Stimulated activated CD8-positive, alpha-beta memory T cell treated with anti-CD3 and anti-CD28 coated beads, Interleukin-7, amount 100 ng/mL, for 4 hours (primary cell): ENCODE measurements around the gene COL23A1.
"Not testable (repeated sequence)": the region's sequence is repeated elsewhere in the genome, so short reads cannot be mapped to it uniquely, and the experiment has no call there.

Experiments
- DNase-seq, 2 donors: peaks; one replicate each; pipeline ENCODE4 v3.0.0-alpha.2; 2020; ENCODE audit warnings: low read depth in 2 of 2

The COL23A1 gene

GRCh38 chr5:178271231-178271630 is 319.0 kb downstream of the COL23A1 start:
- DNase-seq: no peak

DNA sequence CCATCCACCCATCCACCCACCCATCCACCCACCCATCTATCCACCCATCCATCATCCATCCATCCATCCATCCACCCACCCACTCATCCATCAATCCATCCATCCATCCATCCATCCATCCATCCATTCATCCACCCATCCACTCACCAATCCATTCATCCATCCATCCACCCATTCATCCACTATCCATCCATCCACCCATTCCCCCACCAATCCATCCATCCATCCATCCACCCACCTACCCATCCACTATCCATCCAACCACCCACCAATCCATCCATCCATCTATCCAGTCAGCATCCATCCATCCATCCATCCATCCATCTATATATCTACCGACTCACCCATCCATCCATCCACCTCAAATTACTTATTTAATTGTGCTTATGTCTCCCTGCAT is 320.7 kb downstream of the COL23A1 start:
- no peak for DNase-seq

DNA sequence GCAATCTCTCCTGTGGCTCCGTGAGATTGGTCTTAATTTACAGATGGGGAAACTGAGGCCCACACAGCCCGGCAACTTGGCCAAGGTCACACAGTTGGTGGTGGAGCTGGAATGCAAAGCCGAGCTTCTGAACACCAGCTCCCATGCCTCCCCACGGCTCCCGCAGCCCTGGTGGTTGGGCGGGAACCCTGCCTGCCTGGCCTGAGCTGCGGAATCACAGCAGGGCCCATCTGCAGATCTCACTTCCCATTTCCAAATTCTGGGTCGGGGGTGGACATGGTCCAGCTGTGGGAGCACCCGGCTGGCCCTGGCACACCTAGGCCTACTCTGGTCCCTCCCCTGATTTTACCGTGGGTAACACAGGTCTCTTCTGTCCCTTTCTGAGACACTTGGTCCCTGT is 322.3 kb downstream of the COL23A1 start:
- DNase-seq: no peak

GRCh38 chr5:178267245-178267644 is 322.9 kb downstream of the COL23A1 start:
- no peak for DNase-seq

- no peak for DNase-seq
Measured at GRCh38 chr5:178266581-178266980, 323.6 kb downstream of the COL23A1 start.

- DNase-seq: no peak
Measured at GRCh38 chr5:178265746-178266145, 324.4 kb downstream of the COL23A1 start.

- no peak for DNase-seq
Measured at GRCh38 chr5:178264044-178264443, 326.1 kb downstream of the COL23A1 start.

- DNase-seq: no peak
Measured at GRCh38 chr5:178261666-178262600, 328.3 kb downstream of the COL23A1 start.

- no peak for DNase-seq
Measured at GRCh38 chr5:178259623-178260536, 330.3 kb downstream of the COL23A1 start.

GRCh38 chr5:178257650-178258049 is 332.5 kb downstream of the COL23A1 start:
- no peak for DNase-seq

DNA sequence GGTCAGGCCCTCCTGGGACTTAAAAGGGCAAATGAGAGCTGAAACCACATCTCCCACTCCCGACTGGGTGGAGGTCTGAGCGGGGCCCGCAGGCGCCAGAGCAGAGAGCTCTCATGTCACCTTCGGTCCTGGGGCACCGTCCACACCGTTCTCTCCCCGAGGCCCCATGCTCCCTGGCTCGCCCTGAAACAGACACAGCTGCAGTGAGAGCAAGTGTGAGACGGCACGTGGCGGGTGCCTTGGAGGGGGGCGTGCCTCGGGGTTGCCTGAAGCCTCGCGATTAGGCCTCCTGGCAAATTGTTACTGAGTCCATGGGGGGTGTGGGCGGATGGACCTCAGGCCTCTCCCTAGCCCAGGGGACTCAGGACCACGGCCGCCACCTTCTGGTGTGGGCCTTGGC is 333.4 kb downstream of the COL23A1 start:
- no peak for DNase-seq

DNA sequence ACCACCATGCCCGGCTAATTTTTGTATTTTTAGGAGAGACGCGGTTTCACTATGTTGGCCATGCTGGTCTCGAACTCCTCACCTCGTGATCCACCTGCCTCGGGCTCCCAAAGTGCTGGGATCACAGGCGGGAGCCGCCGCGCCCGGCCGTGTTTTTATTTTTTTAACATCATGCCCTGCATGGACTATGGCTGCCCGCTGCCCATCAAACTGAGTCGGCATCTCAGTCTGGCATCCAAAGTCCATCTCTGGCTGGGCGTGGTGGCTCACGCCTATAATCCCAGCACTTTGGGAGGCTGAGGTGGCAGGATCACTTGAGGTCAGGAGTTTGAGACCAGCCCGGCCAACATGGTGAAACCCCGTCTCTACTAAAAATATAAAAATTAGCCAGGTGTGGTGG is 336.6 kb downstream of the COL23A1 start:
- not testable (repeated sequence) for DNase-seq

- no peak for DNase-seq
Measured at GRCh38 chr5:178252258-178252657, 337.9 kb downstream of the COL23A1 start.

DNA sequence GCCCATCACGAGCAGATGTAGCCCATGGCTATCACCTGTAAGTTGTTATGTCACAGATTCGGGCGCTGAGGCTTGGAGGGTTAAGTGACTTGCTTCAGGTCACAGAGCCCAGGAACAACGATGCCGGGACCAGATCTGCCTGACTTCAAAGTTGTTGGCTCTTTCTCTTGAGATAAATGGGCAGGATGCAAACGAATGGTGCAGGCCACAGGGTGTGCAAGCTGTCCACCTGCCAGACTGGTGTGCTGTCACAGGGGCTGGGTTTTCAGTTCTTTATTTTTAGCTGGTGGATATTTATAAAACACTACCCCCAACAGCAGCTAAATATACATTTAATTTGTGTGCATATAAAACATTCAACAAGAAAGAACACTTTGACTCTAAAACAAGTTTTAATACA is 339.9 kb downstream of the COL23A1 start:
- no peak for DNase-seq

- DNase-seq: no peak
Measured at GRCh38 chr5:178249191-178249989, 340.8 kb downstream of the COL23A1 start.

- no peak for DNase-seq
Measured at GRCh38 chr5:178248750-178249149, 341.4 kb downstream of the COL23A1 start.

DNA sequence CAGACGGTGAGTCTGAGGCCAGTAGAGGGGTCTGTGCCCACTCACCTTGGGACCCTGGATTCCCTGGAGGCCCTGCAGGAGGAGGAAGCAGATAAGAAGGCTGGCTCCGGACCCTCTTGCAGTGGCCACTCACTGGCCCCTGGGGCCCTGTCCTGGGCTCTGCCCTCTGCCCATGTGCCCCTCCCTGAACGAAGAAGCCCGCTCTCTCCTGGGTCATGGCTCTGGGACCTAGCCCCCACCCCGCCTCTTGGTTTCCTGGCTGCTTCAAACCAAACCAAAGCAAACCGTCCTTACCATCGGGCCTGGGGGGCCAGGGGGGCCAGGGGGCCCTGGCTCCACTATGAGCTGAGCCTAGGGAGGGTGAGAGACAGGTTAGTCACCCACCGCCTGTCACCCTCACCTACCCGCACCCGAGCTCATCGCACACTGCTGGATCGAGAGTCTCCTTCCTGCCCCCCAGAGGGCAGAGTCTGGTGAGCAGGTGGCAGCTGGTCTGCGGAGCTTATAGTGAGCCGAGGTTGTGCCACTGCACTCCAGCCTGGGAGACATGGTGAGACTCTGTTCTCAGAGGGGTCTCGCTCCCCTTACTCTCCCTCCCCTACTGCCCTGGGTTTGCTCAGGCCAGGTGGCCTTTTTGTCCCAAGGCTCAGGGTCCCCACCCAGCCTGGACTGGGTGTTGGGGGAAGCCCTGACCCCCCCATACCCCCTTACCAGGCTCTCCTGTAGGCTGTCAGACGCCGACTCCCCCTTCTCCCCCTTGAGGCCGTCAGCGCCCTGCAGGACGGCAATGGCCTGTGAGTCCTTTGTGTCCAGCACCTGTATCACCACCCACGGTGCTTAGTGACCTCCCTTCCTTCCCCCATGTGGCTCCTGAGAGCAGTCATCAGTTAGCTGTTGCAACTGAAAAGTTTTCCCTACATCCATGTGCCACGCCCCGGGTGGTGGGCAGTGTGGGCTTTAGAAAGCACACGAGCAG is 342.4 kb downstream of the COL23A1 start:
- no peak for DNase-seq

GRCh38 chr5:178246624-178247279 is 343.4 kb downstream of the COL23A1 start:
- no peak for DNase-seq

DNA sequence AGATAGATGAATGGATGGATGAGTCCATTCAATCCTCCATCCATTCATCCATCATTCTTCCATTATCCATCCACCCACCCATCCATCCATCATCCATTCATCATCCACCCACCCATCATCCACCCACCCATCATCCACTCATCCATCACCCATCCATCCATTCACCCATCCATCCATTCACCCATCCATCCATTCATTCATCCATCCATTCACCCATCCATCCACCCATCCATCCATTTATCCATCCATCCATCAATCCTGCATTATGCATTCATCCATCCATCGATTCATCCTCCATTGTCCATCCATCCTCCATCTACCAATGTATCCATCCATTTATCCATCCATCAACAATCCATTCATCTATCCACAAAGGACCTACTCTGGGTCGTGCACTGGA is 344.8 kb downstream of the COL23A1 start:
- no peak for DNase-seq

DNA sequence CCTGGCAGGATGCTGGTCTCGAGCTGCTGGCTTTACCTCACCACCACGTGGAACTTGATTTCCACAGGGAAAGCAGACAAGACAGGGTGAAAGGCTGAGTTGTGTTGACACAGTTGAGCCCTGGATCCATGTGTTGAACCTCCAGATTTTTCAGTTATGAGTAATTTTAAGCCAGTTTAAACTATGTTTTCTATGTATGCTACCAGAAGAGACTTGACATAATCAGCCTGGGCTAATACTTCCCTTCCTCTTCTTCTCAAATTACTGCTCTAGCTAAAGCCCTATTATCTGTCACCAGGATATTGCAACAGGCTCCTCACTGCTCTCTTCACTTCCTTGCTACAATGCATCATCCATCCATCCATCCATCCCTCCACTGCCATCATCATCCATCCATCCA is 345.6 kb downstream of the COL23A1 start:
- DNase-seq: no peak
